ENCODE measurements around the gene INHBB. TPM values are rescaled to one million over a fixed set of nuclear protein-coding genes. Genes with fewer than 3 reads are reported as not detected.

The INHBB gene
- total RNA-seq, 1 experiment from 2014 or later: 0.27 TPM

- ChIA-PET POLR2A (no interaction called here), RAD21 (ENCODE audit: low non-redundant PET in 1 of 2, low total read pairs in 2 of 2, uncharacterized antibody in 2 of 2, unreplicated experiment in 2 of 2) (no interaction called here), CTCF (no interaction called here)
- ATAC-seq (no peak), DNase-seq (ENCODE audit: low read depth, low spot score) (no peak)
- Histone ChIP-seq H3K27me3 (ENCODE audit: insufficient read depth, low read length) (no peaks in the 10 kb centered on the region), H3K36me3 (ENCODE audit: control insufficient read depth in 1 of 2, insufficient read depth in 2 of 2, low read length in 2 of 2) (no peaks in the 10 kb centered on the region), H3K27ac (ENCODE audit: low read depth, low read length) (no peak overlapping the region), H4K20me1 (ENCODE audit: insufficient read depth) (no peaks in the 10 kb centered on the region), H3K4me3 (replicated peaks in 1 of 2; ENCODE audit: low read depth in 1 of 2, low read length in 2 of 2) (no peak overlapping the region), H3K9me3 (ENCODE audit: control insufficient read depth in 1 of 2, insufficient read depth in 1 of 2, low read depth in 1 of 2, low read length in 2 of 2) (no peaks in the 10 kb centered on the region), H3K9ac (ENCODE audit: low read length) (no peak overlapping the region), H3K4me1 (ENCODE audit: control insufficient read depth in 1 of 2, insufficient read depth in 2 of 2, low read length in 2 of 2) (peaks cover 2 to 17% of the 10 kb centered on the region in 2 experiments; a peak in 3 of 4 replicates), H2AFZ (ENCODE audit: low read depth, low read length, poor library complexity, severe bottlenecking) (no peak overlapping the region), H3K79me2 (ENCODE audit: insufficient read depth, low read length) (no peaks in the 10 kb centered on the region), H3K4me2 (ENCODE audit: low read length) (no peak overlapping the region), H3K9me2 (ENCODE audit: insufficient read depth) (no peaks in the 10 kb centered on the region)
- intact Hi-C loops (cut with micrococcal nuclease): no loop called here
- TF ChIP-seq SIN3A (IDR thresholded peaks at IDR 0.05; ENCODE audit: low read depth) (no peak), FOSL1 (IDR thresholded peaks at IDR 0.05; ENCODE audit: low read depth) (no peak), POLR2A (IDR thresholded peaks at IDR 0.05; ENCODE audit: borderline replicate concordance, extremely low read depth, insufficient read depth, insufficient read length) (no peak), ZBTB33 (IDR thresholded peaks at IDR 0.05; ENCODE audit: extremely low read depth, insufficient replicate concordance, low read length) (no peak), CEBPB (IDR thresholded peaks at IDR 0.05; ENCODE audit: low read depth) (no peak), RAD21 (IDR thresholded peaks at IDR 0.05; ENCODE audit: low read depth) (no peak), SP1 (IDR thresholded peaks at IDR 0.05; ENCODE audit: low read depth) (no peak), REST (IDR thresholded peaks at IDR 0.05; ENCODE audit: low read depth) (no peak), ATF3 (IDR thresholded peaks at IDR 0.05) (no peak), EZH2phosphoT487 (IDR thresholded peaks at IDR 0.05; ENCODE audit: borderline replicate concordance) (no peak), TCF7L2 (IDR thresholded peaks at IDR 0.05; ENCODE audit: borderline replicate concordance, extremely low read depth, insufficient read depth, insufficient read length) (no peak), MAX (IDR thresholded peaks at IDR 0.05) (no peak), JUND (IDR thresholded peaks at IDR 0.05) (no peak), EGR1 (IDR thresholded peaks at IDR 0.05; ENCODE audit: low read depth) (no peak), ZNF274 (IDR thresholded peaks at IDR 0.05; ENCODE audit: low read depth, low read length) (no peak), ZFX (IDR thresholded peaks at IDR 0.05) (no peak), ELF1 (IDR thresholded peaks at IDR 0.05; ENCODE audit: borderline replicate concordance, low read depth) (no peak), EZH2 (IDR thresholded peaks at IDR 0.05) (no peak)
- no TSS peak for BruUV-seq (replicated peaks)
Observed at GRCh38 chr2:120317916-120318315, 28.0 kb upstream of the INHBB start.

All from HCT116 (cell line).